ENCODE results near the gene MYO1D. TPM values are rescaled to one million over a fixed set of nuclear protein-coding genes. Genes with fewer than 3 reads are reported as not detected.

The MYO1D gene
- total and polyA plus RNA-seq, 4 donors, result 4.5 to 22.9 (median 13.3) TPM

- DNase-seq (ENCODE audit: low spot score), result no peak
- Histone ChIP-seq H3K27ac (ENCODE audit: low read depth in 1 of 2, low read length in 2 of 2) (no peak overlapping the region), H3K9ac (ENCODE audit: low read depth in 1 of 2, low read length in 2 of 2) (peak overlapping the region in 1 of 2 donors; percentile 47), H3K4me1 (ENCODE audit: control insufficient read depth in 4 of 4, insufficient read depth in 4 of 4, low read length in 3 of 4) (peaks cover 2 to 15% (median 3%) of the 10 kb centered on the region in 4 donors), H3K27me3 (ENCODE audit: control insufficient read depth in 4 of 4, insufficient read depth in 4 of 4, low read length in 3 of 4) (no peaks in the 10 kb centered on the region), H3K9me3 (ENCODE audit: control insufficient read depth in 4 of 4, low read length in 3 of 4) (no peaks in the 10 kb centered on the region), H3K36me3 (ENCODE audit: control insufficient read depth in 4 of 4, insufficient read depth in 3 of 4, low read depth in 1 of 4, low read length in 3 of 4) (no peaks in the 10 kb centered on the region), H3K4me3 (ENCODE audit: low read depth in 1 of 3, low read length in 3 of 3) (peak overlapping the region in 1 of 3 donors; percentile 46)
- 14% methylated on average over 61 of the region's 61 CpGs for WGBS
- TF ChIP-seq CTCF (IDR thresholded peaks at IDR 0.05; ENCODE audit: low read depth, low read length, missing input control), result no peak
Measured at GRCh38 chr17:32519228-32520103, 357.5 kb downstream of the MYO1D start.

GRCh38 chr17:32518646-32519227, 358.2 kb downstream of the MYO1D start:
- TF ChIP-seq JUND (IDR thresholded peaks at IDR 0.05), result no peak
- TF ChIP-seq GABPA (IDR thresholded peaks at IDR 0.05 in 1 of 2, conservative IDR thresholded peaks at IDR 0.05 in 1 of 2), result no peak
- no peak for TF ChIP-seq CTCF (IDR thresholded peaks at IDR 0.05; ENCODE audit: low read depth, low read length, missing input control)
- no peak for TF ChIP-seq TAF1 (conservative IDR thresholded peaks at IDR 0.05)
- no peak for TF ChIP-seq SP1 (IDR thresholded peaks at IDR 0.05)
- no peak for TF ChIP-seq FOXA1 (IDR thresholded peaks at IDR 0.05)
- TF ChIP-seq RXRA (IDR thresholded peaks at IDR 0.05), result no peak
- TF ChIP-seq HNF4A (conservative IDR thresholded peaks at IDR 0.05), result no peak
- no peak for TF ChIP-seq RAD21 (IDR thresholded peaks at IDR 0.05)
- no peak for TF ChIP-seq HNF4G (IDR thresholded peaks at IDR 0.05)
- TF ChIP-seq EGR1 (IDR thresholded peaks at IDR 0.05; ENCODE audit: low read depth in 2 of 2), result no peak
- no peak for TF ChIP-seq FOXA2 (IDR thresholded peaks at IDR 0.05)
- no peak for TF ChIP-seq ATF3 (IDR thresholded peaks at IDR 0.05)
- TF ChIP-seq REST (IDR thresholded peaks at IDR 0.05), result no peak
- no peak for TF ChIP-seq YY1 (IDR thresholded peaks at IDR 0.05)
- Histone ChIP-seq H3K4me1 (ENCODE audit: control insufficient read depth in 4 of 4, insufficient read depth in 4 of 4, low read length in 3 of 4) (peaks cover 2 to 15% (median 3%) of the 10 kb centered on the region in 4 donors), H3K9me3 (ENCODE audit: control insufficient read depth in 4 of 4, low read length in 3 of 4) (no peaks in the 10 kb centered on the region), H3K4me3 (ENCODE audit: low read depth in 1 of 3, low read length in 3 of 3) (peak overlapping the region in 1 of 3 donors; percentile 46), H3K27ac (ENCODE audit: low read depth in 1 of 2, low read length in 2 of 2) (no peak overlapping the region), H3K9ac (ENCODE audit: low read depth in 1 of 2, low read length in 2 of 2) (no peak overlapping the region), H3K27me3 (ENCODE audit: control insufficient read depth in 4 of 4, insufficient read depth in 4 of 4, low read length in 3 of 4) (no peaks in the 10 kb centered on the region), H3K36me3 (ENCODE audit: control insufficient read depth in 4 of 4, insufficient read depth in 3 of 4, low read depth in 1 of 4, low read length in 3 of 4) (no peaks in the 10 kb centered on the region)
- no peak for DNase-seq (ENCODE audit: low spot score)
- 66% methylated on average over 31 of the region's 31 CpGs for WGBS

Data from liver (tissue), 9 donors.